Calu3 (cell line): Measurements from ENCODE around the gene C14orf180. TPM values are rescaled to one million over a fixed set of nuclear protein-coding genes. Genes with fewer than 3 reads are reported as not detected.

Experiments
- BruUV-seq: library from RNA; stranded (reverse); fragments of 400-500 nt; replicated peaks from 2 replicates; lab custom pipeline; 2021; lab: Mats Ljungman, UMichigan
- CTCF ChIA-PET: fragments of 300-600 bp; sonication (Branson Sonifier 250); formaldehyde crosslinking; loops from one replicate; lab custom pipeline; 2022; ENCODE audit warnings: antibody characterized with exemption; lab: Charles Lee
- DNase-seq: peaks from one replicate; pipeline ENCODE4 v3.0.0; 2022
- H3K27ac Mint-ChIP-seq: one replicate; pipeline ENCODE4 v1.8.0; 2022; ENCODE audit warnings: mixed read lengths; ENCODE audit not compliant: unreplicated experiment
- H3K27me3 Mint-ChIP-seq: one replicate; pipeline ENCODE4 v1.8.0; 2022; ENCODE audit warnings: mixed read lengths; ENCODE audit not compliant: unreplicated experiment
- H3K36me3 Mint-ChIP-seq: one replicate; pipeline ENCODE4 v1.8.0; 2022; ENCODE audit warnings: mild to moderate bottlenecking, moderate library complexity, mixed read lengths; ENCODE audit not compliant: insufficient read depth, unreplicated experiment
- H3K4me1 Mint-ChIP-seq: one replicate; pipeline ENCODE4 v1.8.0; 2022; ENCODE audit warnings: mild to moderate bottlenecking, low read depth, mixed read lengths; ENCODE audit not compliant: unreplicated experiment
- H3K4me3 Mint-ChIP-seq: one replicate; pipeline ENCODE4 v1.8.0; 2022; ENCODE audit warnings: mild to moderate bottlenecking, low read depth, moderate library complexity, mixed read lengths; ENCODE audit not compliant: unreplicated experiment
- H3K9me3 Mint-ChIP-seq: one replicate; pipeline ENCODE4 v1.8.0; 2022; ENCODE audit warnings: low read depth, mixed read lengths; ENCODE audit not compliant: unreplicated experiment
- CTCF ChIP-seq: fragments of 200-600 bp; IDR thresholded peaks from one replicate; pipeline ENCODE4 v1.8.0; 2022; ENCODE audit warnings: antibody characterized with exemption; ENCODE audit not compliant: unreplicated experiment
- intact Hi-C: fragments of 100-400 bp; cut with micrococcal nuclease; formaldehyde crosslinking; loops from one replicate; pipeline ENCODE4 v1.10.0; 2022; ENCODE audit not compliant: unreplicated experiment
- total RNA-seq: library from RNA; stranded (reverse); gene quantifications from 2 replicates; pipeline ENCODE4 v1.2.3, GENCODE V29; 2022

Gene C14orf180
- total RNA-seq, 1 experiment from 2014 or later: not detected

GRCh38 chr14:104596451-104596918 is 16.9 kb downstream of the C14orf180 start:
- H3K27ac Mint-ChIP-seq: no peak overlapping the region
- CTCF ChIA-PET: no interaction called here
- DNase-seq: no peak
- intact Hi-C loops: no loop called here
- H3K4me1 Mint-ChIP-seq: no peaks in the 10 kb centered on the region
- H3K36me3 Mint-ChIP-seq: no peaks in the 10 kb centered on the region
- BruUV-seq: no TSS peak
- H3K4me3 Mint-ChIP-seq: no peak overlapping the region
- no peak for TF ChIP-seq CTCF
- peaks cover 100% of the 10 kb centered on the region for H3K27me3 Mint-ChIP-seq
- no peaks in the 10 kb centered on the region for H3K9me3 Mint-ChIP-seq

GRCh38 chr14:104596927-104597351 is 17.4 kb downstream of the C14orf180 start:
- H3K27me3 Mint-ChIP-seq: peaks cover 100% of the 10 kb centered on the region
- CTCF ChIA-PET: no interaction called here
- no peaks in the 10 kb centered on the region for H3K36me3 Mint-ChIP-seq
- no peak for TF ChIP-seq CTCF
- intact Hi-C loops: no loop called here
- no peak overlapping the region for H3K4me3 Mint-ChIP-seq
- BruUV-seq: no TSS peak
- DNase-seq: no peak
- no peaks in the 10 kb centered on the region for H3K9me3 Mint-ChIP-seq
- H3K27ac Mint-ChIP-seq: no peak overlapping the region
- H3K4me1 Mint-ChIP-seq: no peaks in the 10 kb centered on the region

GRCh38 chr14:104597576-104597975 is 18.0 kb downstream of the C14orf180 start:
- Mint-ChIP-seq H3K4me3 (no peak overlapping the region), H3K36me3 (no peaks in the 10 kb centered on the region), H3K9me3 (no peaks in the 10 kb centered on the region), H3K27me3 (peaks cover 100% of the 10 kb centered on the region), H3K4me1 (no peaks in the 10 kb centered on the region), H3K27ac (no peak overlapping the region)
- no peak for DNase-seq
- CTCF ChIA-PET: no interaction called here
- TF ChIP-seq CTCF: no peak
- intact Hi-C loops: no loop called here
- no TSS peak for BruUV-seq

GRCh38 chr14:104598039-104598909 is 18.7 kb downstream of the C14orf180 start:
- peaks cover 100% of the 10 kb centered on the region for H3K27me3 Mint-ChIP-seq
- H3K4me1 Mint-ChIP-seq: no peaks in the 10 kb centered on the region
- H3K9me3 Mint-ChIP-seq: no peaks in the 10 kb centered on the region
- H3K27ac Mint-ChIP-seq: no peak overlapping the region
- H3K36me3 Mint-ChIP-seq: no peaks in the 10 kb centered on the region
- CTCF ChIA-PET: no interaction called here
- DNase-seq: no peak
- intact Hi-C loops: no loop called here
- TF ChIP-seq CTCF: no peak
- BruUV-seq: no TSS peak
- no peak overlapping the region for H3K4me3 Mint-ChIP-seq
